GM19395 (cell line): ENCODE results near the gene CNNM4.
A peak's percentile ranks its signal among the peaks of the same experiment; 100 is the strongest.
"Not testable (repeated sequence)": the region's sequence is repeated elsewhere in the genome, so short reads cannot be mapped to it uniquely, and the experiment has no call there.

Source experiments
- ATAC-seq: cut with Tn5 transposase; IDR thresholded peaks from one replicate; pipeline ENCODE4 v1.9.1; 2021; ENCODE audit warnings: mild to moderate bottlenecking, moderate library complexity; ENCODE audit not compliant: unreplicated experiment

Gene CNNM4

DNA sequence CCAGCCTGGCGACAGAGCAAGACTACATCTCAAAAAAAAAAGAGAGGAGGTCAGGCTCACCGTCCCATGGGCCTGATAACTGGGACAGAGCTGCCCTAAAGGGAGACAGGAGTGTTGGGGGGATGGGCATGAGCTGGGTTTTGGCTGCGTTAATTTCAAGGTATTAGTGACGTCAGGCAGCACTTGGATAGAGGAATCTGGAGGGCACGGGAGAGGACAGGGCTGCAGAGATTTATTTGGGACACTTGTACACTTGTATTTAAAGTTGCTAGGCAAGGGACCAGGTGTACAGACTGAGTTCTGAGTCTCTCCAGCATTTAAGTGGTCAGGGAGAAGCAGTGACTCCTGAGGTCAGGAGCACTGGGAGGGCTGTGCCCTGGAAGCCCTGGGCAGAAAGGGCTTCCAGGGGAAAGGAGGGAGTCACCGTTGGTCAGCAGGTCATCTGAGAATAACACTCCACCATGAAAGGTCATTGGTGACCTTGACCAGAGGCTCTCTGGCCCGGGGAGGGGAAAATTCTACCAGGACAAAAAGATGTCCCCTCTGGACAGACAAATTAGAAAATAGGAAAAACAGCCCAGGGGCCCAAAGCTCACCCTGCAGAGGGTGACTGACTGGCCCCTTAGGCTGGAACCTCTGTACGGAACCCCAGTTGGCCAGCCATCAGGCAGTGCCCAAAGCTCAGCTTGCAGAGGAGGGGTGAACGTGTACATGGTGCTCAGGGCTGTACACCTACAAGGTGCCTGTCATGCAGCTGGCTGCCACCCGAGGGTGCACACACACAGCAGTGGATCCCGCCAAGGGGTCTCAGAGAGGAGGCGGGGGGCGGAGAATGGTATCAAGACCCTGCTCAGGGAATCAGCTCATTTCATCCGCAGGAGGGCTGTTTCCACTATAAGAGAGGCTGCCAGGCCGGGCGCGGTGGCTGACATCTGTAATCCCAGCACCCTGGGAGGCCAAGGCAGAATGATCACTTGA is 32.4 kb downstream of the CNNM4 start:
- no peak for ATAC-seq

DNA sequence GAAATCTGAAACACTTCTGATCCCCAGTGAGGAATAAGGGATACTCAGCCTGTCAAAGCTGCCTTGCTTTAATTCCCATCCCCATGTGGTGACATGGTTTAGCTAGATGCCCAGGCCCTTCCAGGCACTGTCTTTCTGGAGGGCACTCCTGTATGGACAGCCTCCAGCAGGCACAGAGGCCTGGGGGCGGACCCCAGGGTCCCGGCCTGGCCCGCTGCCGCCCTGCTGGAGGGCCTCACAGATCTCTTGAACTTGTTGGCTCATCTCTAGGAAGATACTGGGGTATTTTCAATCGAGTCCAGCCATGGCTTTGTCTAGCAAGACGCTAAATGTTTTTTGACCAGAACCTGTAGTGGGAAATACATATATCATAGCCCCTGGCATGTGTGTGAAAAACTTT is 34.4 kb downstream of the CNNM4 start:
- ATAC-seq = no peak

DNA sequence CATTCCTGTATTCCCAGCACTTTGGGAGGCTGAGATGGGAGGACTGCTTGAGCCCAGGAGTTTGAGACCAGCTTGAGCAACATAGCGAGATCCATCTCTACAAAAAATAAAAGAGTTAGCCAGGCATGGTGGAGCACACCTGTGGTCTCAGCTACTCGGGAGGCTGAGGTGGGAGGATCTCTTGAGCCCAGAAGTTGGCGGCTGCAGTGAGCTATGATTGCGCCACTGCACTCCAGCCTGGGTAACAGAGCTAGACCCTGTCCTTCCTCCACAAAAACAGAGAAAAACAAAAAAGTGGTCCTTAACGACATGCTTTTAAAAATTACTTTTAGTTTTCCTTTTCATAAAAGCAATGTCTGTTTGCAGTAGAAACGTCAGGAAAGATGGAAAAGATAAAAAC is 35.8 kb downstream of the CNNM4 start:
- not testable (repeated sequence) for ATAC-seq

DNA sequence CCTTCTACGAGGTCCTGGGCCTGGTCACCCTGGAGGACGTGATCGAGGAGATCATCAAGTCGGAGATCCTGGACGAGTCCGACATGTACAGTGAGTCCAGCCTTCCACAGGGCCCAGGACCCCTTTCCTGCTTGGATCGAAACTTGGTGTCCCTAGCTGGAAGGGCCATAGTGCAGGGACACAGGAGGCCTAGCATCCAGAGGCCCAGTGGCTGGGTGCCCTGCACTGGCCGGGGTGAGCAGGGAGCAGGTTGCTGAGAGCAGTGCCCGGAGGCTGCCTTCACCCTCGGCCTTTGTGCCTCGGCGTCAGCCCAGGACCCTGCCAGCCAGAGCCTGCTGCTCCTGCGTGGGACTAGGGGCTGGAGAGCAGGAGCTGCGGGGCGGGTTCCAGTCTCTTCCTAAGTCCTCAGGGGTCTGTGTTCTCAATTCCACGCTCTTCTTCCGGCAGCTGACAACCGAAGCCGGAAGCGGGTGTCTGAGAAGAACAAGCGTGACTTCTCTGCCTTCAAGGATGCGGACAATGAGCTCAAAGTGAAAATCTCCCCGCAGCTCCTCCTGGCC is 36.4 kb downstream of the CNNM4 start:
- ATAC-seq = no peak

DNA sequence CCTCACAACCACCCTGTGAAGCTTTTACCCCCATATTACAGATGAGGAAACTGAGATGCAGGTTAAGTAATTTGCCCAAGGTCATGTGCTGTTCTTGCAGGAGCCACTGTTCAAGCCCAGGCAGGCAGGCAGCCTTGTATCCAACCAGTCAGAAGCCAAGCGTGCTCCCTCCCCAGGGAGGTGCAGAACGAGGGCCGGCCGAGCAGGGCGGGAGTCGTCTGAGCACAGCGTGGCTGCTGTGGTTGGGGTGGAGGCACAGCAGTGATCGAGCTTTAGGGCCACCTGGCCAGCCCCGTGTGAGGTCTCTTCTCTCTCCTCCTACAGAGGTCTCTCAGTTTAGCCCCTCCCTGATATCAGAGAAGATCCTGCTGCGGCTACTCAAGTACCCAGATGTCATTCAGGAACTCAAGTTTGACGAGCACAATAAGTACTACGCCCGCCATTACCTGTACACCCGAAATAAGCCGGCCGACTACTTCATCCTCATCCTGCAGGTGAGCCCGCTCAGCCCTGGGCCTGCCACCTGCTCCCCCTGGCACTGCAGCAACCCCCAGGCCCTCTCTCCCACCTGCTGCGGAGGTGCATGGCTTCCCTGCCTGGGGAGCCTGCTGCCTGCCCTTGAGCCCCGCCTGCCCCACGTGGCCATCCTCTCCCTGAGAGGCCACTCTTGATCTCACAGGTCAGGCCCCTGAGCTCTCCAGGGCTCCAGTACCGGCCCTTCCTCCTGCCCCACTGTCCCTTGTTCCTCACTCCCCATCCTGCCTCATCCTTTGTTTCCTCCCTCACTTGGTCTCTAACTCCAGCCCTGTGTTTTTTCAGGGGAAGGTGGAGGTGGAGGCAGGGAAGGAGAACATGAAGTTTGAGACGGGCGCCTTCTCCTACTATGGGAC is 38.3 kb downstream of the CNNM4 start:
- no peak for ATAC-seq

DNA sequence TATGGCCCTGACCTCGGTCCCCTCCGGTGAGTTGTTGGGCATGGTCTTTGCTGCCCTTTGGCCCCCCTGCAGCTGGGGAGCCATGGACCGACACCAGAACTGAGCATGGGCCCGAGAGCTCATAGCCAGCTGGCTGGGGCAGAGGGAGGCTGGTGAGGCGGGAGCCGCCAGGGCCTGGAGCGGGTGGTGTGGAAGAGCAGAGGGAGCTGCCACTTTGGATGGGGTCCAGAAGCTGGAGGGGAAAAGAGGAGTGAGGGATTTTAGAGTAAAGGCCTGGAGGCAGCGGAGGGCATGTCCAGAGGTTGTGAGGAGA is 38.9 kb downstream of the CNNM4 start:
- ATAC-seq = no peak

DNA sequence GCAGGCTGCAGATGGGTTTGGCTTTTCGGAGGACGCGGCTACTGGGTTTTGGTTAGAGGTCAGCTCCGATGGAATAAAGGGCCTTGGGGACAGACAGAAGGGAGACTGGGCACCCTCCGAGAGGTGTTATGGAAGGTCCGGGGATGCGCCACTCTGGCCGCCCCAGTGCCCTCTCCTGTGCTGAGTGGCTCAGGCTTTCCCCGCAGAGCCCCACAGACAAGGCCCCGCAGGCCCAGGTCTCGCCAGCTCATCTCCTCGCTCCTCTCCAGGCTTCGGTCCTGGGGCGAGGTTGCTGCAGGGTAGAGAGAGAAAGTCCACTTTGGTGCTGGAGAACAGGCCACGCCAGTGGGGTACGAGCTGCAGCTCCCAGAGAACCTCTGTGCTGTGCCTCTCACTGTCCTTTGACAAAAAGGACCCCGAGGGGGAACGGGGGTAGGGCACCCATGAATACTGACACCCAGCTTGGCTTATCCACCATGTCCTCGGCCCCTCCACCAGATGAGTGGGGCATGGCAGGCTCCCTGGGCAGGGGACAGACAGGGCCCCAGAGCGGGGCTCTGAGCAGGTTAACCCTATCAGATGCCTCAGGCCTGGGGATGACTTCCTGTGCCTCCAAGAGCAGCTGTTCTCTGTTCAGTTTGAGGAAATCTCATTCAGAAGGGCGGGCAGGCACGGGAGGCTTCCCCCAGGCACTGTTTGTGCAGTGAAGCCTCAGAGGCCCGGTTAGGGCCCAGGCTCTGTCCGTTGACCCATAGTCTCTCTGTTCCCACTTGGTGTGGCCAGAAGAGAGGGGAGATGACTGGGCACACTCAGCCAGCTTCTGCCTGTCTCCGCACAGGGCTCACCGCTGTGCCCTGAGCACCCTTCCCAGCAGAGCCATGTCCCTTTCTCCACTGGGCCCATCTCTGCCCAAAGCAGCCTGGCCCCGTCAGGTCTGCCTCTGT is 39.6 kb downstream of the CNNM4 start:
- ATAC-seq = peak; percentile 13

DNA sequence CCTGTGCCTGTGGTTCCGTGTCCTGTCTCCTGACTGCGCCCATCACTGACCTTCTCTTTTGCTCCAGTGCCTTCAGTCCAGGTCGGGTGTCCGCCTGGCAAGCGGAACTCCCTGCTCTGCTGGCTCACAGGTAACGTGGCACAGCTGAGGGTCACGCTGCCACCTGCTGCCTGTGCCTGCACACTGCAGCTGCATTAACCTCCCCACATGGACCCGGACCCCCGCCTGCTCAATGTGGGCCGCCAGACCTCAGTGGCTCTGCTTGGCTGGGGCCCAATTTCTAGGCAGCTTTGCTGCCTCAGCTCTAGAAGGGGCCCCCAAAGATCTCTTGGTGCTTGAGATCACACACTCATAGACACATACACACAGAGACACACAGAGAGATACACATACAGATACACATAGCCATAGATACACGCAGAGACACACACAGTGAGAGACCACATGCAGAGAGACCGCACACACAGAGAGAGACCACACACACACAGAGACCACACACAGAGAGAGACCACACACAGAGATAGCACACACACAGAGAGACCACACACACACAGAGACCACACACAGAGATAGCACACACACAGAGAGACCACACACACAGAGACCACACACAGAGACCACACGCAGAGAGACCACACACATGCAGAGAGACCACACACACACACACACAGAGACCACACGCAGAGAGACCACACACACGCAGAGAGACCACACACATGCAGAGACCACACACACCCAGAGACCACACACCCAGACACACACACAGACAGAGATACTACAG is 40.5 kb downstream of the CNNM4 start:
- ATAC-seq = peak; percentile 76

DNA sequence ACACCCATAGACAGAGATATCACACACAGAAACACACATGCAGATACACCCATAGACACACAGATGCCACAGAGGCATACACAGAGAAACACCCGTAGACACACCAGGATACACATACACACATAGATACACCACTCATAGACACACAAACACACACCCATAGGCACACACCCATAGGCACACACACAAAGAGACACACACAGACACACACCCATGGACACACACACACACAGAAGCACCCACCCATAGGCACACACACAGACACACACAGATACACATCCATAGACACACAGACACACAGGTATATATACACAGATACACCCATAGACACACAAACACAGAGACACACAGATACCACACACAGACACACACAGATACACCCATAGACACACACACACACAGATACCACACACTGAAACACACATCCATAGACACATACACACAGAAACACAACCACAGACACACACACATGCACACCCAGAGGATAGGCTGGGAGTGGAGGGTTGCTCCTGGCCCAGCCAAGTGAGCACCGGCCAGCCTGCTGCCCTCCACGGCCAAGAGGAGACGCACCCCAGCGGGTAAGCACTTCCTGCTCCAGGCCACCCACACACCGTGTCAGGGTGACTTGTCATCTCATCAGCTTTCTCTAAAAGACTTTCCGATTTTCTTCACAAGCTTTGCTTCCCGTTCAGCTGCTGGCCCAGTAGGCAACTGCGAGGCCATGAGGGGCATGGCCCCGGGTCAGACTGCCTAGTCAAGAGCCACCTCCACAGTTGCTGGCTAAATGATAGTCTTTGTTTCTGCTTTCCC is 41.3 kb downstream of the CNNM4 start:
- ATAC-seq = no peak

DNA sequence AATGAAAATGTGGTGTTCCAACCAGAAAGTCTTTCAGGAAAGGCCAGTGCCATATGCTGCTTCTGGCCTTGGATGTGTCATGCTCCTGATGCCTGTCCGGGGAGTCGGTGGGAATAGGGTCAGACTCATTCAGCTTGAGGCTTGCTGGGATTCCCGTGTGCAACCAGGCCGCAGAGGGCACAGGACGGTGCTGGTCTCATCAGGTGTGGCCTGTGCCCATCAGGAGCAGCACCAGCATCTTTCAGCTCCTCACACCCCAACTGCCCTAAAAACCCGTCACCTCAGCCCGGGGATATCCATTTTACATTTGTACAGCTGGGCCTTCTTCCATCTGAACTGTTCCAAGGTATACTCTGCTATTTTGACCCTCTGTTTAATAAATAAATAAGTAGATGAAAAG is 42.0 kb downstream of the CNNM4 start:
- ATAC-seq = no peak

DNA sequence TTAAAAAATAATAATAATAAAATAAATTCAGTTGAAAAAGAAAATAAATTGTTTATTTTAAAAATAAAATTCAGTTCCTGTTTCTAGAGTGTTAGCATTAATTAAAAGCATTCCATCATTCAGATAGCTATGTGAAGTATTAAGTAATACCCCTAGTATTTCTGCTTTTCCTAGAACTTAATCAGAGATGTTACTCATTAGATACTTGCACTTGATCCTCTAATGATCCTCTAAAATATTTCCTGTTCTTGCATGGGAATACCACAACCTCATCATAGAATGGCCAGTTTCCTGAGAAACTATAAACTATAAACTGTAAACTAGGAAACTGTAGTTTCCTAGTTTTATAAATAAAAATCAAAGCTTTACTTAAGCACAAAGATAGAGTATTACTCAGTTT is 44.3 kb downstream of the CNNM4 start:
- ATAC-seq = no peak

DNA sequence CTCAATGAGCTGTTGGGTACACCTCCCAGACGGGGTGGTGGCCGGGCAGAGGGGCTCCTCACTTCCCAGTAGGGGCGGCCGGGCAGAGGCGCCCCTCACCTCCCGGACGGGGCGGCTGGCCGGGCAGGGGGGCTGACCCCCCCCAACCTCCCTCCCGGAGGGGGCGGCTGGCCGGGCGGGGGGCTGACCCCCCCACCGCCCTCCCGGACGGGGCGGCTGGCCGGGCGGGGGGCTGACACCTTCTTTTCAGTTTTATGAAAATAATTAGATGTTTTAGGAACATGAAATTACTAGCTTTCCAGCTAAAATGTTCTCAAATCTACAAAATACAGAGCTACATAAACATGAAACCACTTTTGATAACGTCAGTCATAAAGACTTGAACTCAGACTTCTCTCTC is 45.2 kb downstream of the CNNM4 start:
- not testable (repeated sequence) for ATAC-seq

DNA sequence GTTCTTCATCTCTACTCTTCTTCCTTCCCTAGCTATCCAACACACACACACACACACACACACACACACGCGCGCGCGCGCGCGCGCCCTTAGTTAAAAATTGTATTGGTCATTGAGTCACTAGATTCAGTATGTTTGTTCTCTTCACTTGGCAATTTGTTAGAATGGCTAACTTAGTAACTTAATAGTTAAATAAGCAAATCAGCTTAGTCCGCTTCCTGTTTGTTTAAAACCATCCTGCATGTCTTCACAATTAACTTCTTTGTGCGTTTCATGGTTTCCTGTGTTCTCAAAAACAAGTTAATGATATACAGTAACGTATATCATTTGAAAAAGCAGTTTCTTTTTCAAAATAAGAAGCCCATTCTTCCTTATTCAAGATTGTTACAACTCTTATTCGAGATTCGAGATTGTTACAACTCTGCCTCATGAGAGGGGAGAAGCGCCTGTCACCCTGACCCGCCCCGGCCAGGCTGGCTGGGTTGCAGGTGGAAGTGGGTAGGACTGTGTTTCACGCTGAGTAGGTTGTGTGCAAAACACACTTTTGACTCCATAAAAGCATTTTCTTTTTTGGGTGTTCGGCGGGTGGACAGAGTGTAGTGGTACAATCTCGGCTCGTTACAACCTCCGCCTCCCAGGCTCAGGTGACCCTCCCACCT is 45.9 kb downstream of the CNNM4 start:
- ATAC-seq = peak; percentile 65

DNA sequence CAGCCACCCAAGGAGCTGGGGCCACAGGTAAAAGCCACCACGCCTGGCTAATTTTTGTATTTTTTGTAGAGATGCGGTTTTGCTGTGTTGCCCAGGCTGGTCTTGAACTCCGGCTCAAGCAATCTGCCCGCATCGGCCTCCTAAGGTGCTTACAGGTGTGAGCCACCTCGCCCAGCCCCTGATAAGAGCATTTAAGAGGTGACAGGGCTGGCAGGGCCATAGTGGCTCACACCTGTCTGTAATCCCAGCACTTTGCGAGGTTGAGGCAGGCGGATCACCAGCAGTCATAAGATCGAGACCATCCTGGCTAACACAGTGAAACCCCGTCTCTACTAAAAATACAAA is 46.4 kb downstream of the CNNM4 start:
- ATAC-seq = no peak

DNA sequence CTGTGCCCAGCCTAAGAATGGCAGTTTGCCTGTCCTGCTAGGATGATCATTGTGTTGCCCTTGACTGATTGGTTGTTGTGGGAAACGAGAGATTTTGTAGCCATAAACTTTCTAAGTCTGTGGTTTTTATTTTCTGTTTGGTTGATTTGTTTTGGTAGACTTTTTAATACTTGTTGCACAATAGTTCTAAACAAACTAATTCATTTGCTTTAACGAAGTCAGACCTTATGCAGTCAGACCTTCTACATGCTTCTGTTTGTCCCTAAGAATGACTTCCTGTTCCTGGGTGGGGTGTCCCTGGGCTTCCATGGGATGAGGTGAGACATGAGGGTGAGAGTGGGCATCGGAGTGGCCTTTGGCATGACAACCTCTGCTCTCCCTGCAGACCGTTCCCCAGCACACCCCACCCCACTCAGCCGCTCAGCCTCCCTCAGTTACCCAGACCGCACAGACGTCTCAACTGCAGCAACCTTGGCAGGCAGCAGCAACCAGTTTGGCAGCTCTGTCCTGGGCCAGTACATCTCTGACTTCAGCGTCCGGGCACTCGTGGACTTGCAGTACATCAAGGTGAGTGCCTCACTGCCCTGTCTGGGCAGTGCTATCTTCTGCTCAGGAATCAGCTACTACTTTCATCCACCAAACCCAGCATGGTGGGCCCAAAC is 47.6 kb downstream of the CNNM4 start:
- ATAC-seq = no peak

DNA sequence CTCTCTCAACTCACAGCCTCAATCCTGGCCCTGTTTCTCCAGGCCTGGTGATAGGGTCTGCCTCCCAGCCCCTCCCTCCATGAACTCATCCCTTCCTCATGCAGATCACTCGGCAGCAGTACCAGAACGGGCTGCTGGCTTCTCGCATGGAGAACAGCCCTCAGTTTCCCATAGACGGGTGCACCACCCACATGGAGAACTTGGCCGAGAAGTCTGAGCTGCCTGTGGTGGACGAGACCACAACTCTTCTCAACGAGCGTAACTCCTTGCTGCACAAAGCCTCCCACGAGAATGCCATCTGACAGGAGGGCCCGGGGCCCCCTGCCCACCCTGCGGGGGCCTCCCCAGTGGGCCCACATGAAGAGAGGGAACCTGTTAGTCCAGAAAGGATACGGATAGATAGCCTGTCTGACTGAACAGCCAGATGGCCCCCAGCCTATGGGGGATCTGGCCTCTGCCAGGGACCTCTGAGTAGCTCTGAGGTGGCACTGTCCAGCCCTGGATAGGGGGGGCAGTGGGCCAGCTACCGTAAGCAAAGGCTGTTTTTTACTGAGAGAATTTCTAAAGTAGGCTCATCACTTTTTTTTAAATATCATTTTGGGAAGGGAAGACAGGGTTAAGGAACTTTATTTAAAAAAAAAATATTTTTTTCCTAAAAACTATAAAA is 48.6 kb downstream of the CNNM4 start:
- ATAC-seq = no peak
